NB4 (cell line): Measurements from ENCODE around the gene ANKRD42.

Experiments
- MAX ChIP-seq: IDR thresholded peaks from 2 replicates; pipeline ENCODE4 v1.6.1; 2011; ENCODE audit warnings: low read depth, low read length
- MYC ChIP-seq: IDR thresholded peaks from 2 replicates; pipeline ENCODE4 v1.6.1; 2011; ENCODE audit warnings: low read depth, low read length
- POLR2A ChIP-seq: IDR thresholded peaks from 2 replicates; pipeline ENCODE4 v1.6.1; 2011; ENCODE audit warnings: mild to moderate bottlenecking; ENCODE audit not compliant: insufficient read length; ENCODE audit errors: extremely low read depth
- TF ChIP-seq, protein P1 (sequence below): IDR thresholded peaks from one replicate; pipeline ENCODE4 v1.5.1; 2012; ENCODE audit warnings: low read depth, low read length

DNA sequence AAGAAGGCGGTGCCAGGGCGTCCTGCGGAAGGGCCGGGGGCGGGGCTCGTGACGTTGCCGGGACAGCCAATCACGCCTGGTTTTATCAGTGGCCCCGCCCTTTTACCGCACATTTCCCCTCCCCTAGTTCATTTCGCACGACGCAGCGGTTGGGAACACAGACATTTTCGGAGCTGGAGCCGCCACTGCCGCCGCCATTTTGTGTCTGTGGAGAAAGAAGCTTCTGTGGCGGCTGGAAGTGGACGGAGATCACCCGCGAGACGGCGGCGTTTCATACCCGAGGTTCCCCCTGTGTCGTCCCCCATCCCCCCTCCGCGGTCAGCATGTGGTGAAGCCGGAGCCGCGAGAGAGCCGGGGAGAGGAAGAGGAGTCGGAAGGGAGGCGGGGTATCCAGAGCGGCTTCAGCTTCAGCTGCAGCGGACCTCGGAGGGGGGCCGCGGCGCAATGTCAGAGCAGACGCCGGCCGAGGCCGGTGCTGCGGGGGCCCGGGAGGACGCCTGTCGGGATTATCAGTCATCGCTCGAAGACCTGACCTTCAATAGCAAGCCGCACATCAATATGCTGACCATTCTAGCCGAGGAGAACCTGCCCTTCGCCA is 36.4 kb upstream of the ANKRD42 start, which contains the start of gene PCF11:
- TF ChIP-seq, protein P1, sequence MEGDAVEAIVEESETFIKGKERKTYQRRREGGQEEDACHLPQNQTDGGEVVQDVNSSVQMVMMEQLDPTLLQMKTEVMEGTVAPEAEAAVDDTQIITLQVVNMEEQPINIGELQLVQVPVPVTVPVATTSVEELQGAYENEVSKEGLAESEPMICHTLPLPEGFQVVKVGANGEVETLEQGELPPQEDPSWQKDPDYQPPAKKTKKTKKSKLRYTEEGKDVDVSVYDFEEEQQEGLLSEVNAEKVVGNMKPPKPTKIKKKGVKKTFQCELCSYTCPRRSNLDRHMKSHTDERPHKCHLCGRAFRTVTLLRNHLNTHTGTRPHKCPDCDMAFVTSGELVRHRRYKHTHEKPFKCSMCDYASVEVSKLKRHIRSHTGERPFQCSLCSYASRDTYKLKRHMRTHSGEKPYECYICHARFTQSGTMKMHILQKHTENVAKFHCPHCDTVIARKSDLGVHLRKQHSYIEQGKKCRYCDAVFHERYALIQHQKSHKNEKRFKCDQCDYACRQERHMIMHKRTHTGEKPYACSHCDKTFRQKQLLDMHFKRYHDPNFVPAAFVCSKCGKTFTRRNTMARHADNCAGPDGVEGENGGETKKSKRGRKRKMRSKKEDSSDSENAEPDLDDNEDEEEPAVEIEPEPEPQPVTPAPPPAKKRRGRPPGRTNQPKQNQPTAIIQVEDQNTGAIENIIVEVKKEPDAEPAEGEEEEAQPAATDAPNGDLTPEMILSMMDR: no peak
- TF ChIP-seq POLR2A (peak; percentile 99), MAX (no peak; the same call in 1 of the 2 replicates), MYC (peak; percentile 90; the same call in 1 of the 2 replicates)
